Measurements from ENCODE around the gene FOSL2. TPM values are rescaled to one million over a fixed set of nuclear protein-coding genes. Genes with fewer than 3 reads are reported as not detected.

The FOSL2 gene
- total and polyA plus RNA-seq, 10 donors = 3.2 to 134 (median 91.2) TPM

- 17 to 34% (median 26%) methylated on average over 7 of the region's 7 CpGs for WGBS, 5 donors
- no peaks in the 10 kb centered on the region for H3K9me3 ChIP-seq
- peak overlapping the region; percentile 69 to 100 (median 98) for H3K27ac ChIP-seq
- TF ChIP-seq POLR2A (IDR thresholded peaks at IDR 0.05) (no peak), POLR2AphosphoS5 (IDR thresholded peaks at IDR 0.05) (no peak), CTCF (IDR thresholded peaks at IDR 0.05 in 8 of 11, conservative IDR thresholded peaks at IDR 0.05 in 3 of 11) (no peak)
- peak overlapping the region; percentile 64 to 89 (median 70) for H3K4me3 ChIP-seq
- H3K36me3 ChIP-seq = peaks cover 0 to 25% (median 0%) of the 10 kb centered on the region in 6 donors
- peaks cover 0 to 34% (median 0%) of the 10 kb centered on the region in 7 donors for H3K27me3 ChIP-seq (replicated peaks in 1 of 7)
- DNase-seq = no peak
- intact Hi-C loops (cut with DNase I; ENCODE audit: low total_unique reads) = no loop called here
- H3K4me1 ChIP-seq = peaks cover 18 to 93% (median 56%) of the 10 kb centered on the region in 6 donors
These were observed 2.3 kb downstream of the FOSL2 start for GRCh38 chr2:28394997-28395333.

GRCh38 chr2:28395334-28396061 is 2.8 kb downstream of the FOSL2 start:
- Histone ChIP-seq H3K4me1 (peaks cover 18 to 94% (median 58%) of the 10 kb centered on the region in 6 donors), H3K27ac (peak overlapping the region; percentile 69 to 100 (median 98)), H3K9me3 (no peaks in the 10 kb centered on the region), H3K4me3 (peak overlapping the region; percentile 64 to 89 (median 70)), H3K36me3 (peaks cover 0 to 31% (median 0%) of the 10 kb centered on the region in 6 donors), H3K27me3 (replicated peaks in 1 of 7) (peaks cover 0 to 29% (median 0%) of the 10 kb centered on the region in 7 donors)
- 18 to 31% (median 20%) methylated on average over 15 of the region's 15 CpGs for WGBS, 5 donors
- TF ChIP-seq POLR2AphosphoS5 (IDR thresholded peaks at IDR 0.05) (peak in 2 of 3 donors; percentile 72 to 86), POLR2A (IDR thresholded peaks at IDR 0.05) (peak in 1 of 3 donors; percentile 30), CTCF (IDR thresholded peaks at IDR 0.05 in 8 of 11, conservative IDR thresholded peaks at IDR 0.05 in 3 of 11) (no peak)
- no peak for DNase-seq
- intact Hi-C loops (cut with DNase I; ENCODE audit: low total_unique reads) = no loop called here

- Histone ChIP-seq H3K36me3 (peaks cover 0 to 46% (median 3%) of the 10 kb centered on the region in 6 donors), H3K4me1 (peaks cover 18 to 96% (median 60%) of the 10 kb centered on the region in 6 donors), H3K4me3 (peak overlapping the region in 6 of 8 donors; percentile 1 to 89 (median 66)), H3K9me3 (no peaks in the 10 kb centered on the region), H3K27me3 (replicated peaks in 1 of 7) (peaks cover 0 to 28% (median 0%) of the 10 kb centered on the region in 7 donors), H3K27ac (peak overlapping the region in 7 of 8 donors; percentile 33 to 100 (median 98))
- intact Hi-C loops (cut with DNase I; ENCODE audit: low total_unique reads) = no loop called here
- TF ChIP-seq POLR2A (IDR thresholded peaks at IDR 0.05) (no peak), CTCF (IDR thresholded peaks at IDR 0.05 in 8 of 11, conservative IDR thresholded peaks at IDR 0.05 in 3 of 11) (peak in 1 of 11 experiments; percentile 6), POLR2AphosphoS5 (IDR thresholded peaks at IDR 0.05) (no peak)
- no peak for DNase-seq
- WGBS, 5 donors = 31 to 49% (median 40%) methylated on average over 2 of the region's 2 CpGs
These were observed 4.4 kb downstream of the FOSL2 start for GRCh38 chr2:28397043-28397381.

- 65 to 84% (median 66%) methylated on average over 13 of the region's 13 CpGs for WGBS, 5 donors
- Histone ChIP-seq H3K27me3 (replicated peaks in 1 of 7) (peaks cover 0 to 16% (median 0%) of the 10 kb centered on the region in 7 donors), H3K36me3 (peaks cover 0 to 58% (median 3%) of the 10 kb centered on the region in 6 donors), H3K27ac (peak overlapping the region in 7 of 8 donors; percentile 29 to 100 (median 98)), H3K4me3 (peak overlapping the region in 5 of 8 donors; percentile 1 to 89 (median 64)), H3K9me3 (no peaks in the 10 kb centered on the region), H3K4me1 (peaks cover 24 to 100% (median 67%) of the 10 kb centered on the region in 6 donors)
- intact Hi-C loops (cut with DNase I; ENCODE audit: low total_unique reads) = no loop called here
- no peak for DNase-seq
- no peak for TF ChIP-seq CTCF (IDR thresholded peaks at IDR 0.05 in 8 of 11, conservative IDR thresholded peaks at IDR 0.05 in 3 of 11)
- TF ChIP-seq POLR2AphosphoS5 (IDR thresholded peaks at IDR 0.05) = peak in 2 of 3 donors; percentile 38 to 64
These were observed 5.6 kb downstream of the FOSL2 start for GRCh38 chr2:28398101-28398834.

Measured in spleen (tissue), 11 donors.